Inflammatory macrophage treated with lipopolysaccharide for 1 hour (primary cell): ENCODE data around the gene TMEM253.

Source experiments
- DNase-seq, 2 donors: peaks; one replicate each; pipeline ENCODE4 v3.0.0-alpha.2; 2020 to 2022

Gene TMEM253

DNA sequence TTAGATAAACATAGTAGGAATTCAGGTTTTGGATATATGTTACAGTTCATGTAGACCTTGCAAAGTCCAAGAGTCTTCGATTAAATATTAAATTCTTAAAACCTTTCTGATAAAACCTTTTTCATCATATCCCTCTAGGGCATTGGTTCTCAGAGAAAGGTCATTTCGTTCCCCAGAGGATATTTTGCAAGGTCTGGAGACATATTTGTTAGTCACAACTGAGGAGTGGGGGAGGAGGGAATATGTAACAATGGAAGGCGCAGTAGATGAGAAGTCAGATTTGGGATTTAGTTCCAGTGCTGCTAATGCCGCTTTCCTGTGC, 5.3 kb downstream of the TMEM253 start:
- DNase-seq, result peak; percentile 73 to 78

- DNase-seq, result peak; percentile 72 to 74
These were observed 5.8 kb downstream of the TMEM253 start for GRCh38 chr14:21106498-21107282.

GRCh38 chr14:21107283-21107800, 6.5 kb downstream of the TMEM253 start:
- DNase-seq, result no peak

- no peak for DNase-seq
These were observed 7.9 kb downstream of the TMEM253 start for GRCh38 chr14:21108791-21109190.

GRCh38 chr14:21109377-21110138, 8.7 kb downstream of the TMEM253 start:
- DNase-seq, result no peak

DNA sequence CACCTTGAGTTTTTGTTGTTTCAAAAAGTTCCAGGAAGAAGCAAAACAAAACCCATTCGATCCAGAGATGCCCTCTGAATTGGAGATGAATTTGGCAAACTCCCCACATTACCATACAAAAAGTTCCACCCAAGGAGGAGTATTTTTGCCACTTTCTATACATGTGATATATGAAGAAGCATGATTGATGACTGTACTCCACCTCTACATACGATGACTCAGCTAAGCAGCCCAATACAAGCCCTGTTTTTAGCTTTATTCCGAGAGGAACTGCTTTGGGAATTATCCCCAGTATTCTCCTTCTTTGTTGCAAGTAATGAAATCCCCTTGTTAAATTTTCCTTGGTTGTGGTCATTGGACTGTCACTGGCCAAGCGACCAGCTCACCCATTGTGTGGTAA, 11.4 kb downstream of the TMEM253 start:
- DNase-seq, result peak in 1 of 2 donors; percentile 44

GRCh38 chr14:21113369-21113768, 12.5 kb downstream of the TMEM253 start:
- no peak for DNase-seq

DNA sequence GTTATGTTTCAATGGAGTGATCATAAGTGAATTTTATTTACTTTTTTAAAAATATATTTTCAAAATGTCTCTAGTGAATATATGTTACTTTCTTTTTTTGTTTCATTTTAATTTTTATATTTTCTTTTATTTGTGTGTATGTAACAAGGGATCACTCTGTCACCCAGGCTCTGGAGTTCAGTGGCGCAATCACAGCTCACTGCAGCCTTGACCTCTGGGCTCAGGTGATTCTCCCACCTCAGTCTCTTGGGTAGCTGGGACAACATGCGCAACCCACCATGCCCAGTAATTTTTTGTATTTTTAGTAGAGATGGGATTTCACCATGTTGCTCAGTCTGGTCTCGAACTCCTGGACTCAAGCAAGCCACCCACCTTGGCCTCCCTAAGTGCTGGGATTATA, 18.1 kb downstream of the TMEM253 start:
- no peak for DNase-seq

- peak in 1 of 2 donors; percentile 7 for DNase-seq
These were observed 19.8 kb downstream of the TMEM253 start for GRCh38 chr14:21120686-21121085.

- DNase-seq, result no peak
These were observed 20.3 kb downstream of the TMEM253 start for GRCh38 chr14:21121122-21121521.

GRCh38 chr14:21123429-21123828, 22.6 kb downstream of the TMEM253 start:
- DNase-seq, result no peak

DNA sequence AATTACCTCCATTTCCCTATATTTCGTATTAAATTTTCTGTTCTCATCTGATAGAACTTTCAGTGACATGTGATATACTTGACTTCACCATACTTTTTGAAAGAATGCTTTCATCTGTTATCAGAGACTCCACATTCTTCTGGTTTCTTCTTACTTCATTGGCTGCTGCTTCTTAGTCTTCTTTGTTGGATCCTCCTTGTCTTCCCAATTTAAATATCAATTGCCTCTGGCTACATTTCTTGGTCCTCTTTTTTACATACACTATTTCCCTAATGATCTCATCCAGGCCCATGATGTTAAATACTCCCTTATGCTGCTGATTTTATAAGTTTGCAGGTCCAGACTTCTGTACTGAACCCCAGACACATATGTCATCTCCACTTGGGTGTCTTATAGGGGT, 33.0 kb downstream of the TMEM253 start:
- no peak for DNase-seq

GRCh38 chr14:21136024-21136423, 35.2 kb downstream of the TMEM253 start:
- peak; percentile 9 to 25 for DNase-seq

DNA sequence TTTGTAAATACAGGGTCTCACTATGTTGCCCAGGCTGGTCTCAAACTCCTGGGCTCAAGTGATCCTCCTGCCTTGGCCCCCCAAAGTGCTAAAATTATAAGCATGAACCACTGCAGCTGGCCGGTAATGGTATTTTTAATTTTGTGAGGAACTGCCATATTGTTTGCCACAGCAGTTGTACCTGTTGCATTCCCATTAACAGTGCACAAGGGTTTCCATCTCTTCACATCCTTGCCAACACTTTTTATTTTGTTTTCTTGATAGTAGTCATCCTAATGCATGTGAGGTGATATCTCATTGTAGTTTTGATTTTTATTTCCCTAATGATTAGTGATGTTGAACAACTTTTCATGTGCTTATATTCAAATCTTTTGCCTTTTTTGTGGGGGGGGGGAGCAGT, 41.5 kb downstream of the TMEM253 start:
- DNase-seq, result no peak

DNA sequence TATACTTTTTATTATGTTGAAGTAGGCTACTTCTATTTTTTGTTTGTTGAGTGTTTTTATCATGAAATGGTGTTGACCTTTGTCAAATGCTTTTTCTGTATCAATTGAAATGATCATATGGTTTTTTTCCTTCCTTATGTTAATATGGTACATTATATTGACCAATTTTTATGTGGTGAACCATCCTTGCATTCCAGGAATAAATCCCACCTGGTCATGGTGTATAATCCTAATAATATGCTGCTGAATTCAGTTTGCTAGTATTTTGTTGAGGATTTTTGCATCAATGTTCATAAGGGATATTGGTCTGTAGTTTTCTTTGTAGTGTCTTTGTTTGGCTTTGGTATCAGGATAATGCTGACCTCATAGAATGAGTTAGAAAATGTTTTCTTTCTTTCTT, 44.6 kb downstream of the TMEM253 start:
- DNase-seq, result no peak

DNA sequence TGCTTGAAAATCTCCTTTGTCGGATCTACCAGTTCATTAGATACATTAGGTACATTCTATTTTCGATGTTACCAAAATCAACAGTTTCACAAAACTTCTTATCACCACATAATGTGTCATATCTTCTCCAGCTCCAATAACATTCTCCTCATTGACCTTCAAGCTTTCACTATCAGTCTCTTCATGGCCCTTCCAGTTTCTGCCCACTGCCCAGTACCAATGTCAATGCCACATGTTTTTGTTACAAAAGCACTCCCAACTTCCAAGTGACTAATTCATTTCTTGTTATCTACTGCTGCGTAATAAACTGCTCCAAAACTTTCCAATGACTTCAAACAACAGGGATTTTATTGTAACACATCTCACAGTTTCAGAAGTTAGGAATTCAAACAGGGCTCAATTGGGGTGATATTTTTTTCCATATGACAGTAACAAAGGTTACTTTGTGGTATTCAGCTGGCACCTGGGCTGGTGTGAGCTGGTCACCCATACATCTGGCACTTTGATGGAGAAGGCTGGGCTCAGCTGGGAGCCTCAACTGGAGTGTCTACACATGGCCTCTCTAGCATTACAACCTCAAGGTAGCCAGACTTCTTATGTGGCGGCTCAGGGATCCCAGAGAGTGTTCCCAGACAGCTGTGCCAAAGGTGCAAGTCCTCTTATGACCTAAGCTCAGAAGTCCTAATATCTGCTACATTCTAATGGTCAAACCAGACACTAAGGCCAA, 48.9 kb downstream of the TMEM253 start:
- no peak for DNase-seq
